ENCODE results near the gene ASB18. TPM values are rescaled to one million over a fixed set of nuclear protein-coding genes. Genes with fewer than 3 reads are reported as not detected.
A peak's percentile ranks its signal among the peaks of the same experiment; 100 is the strongest.

ASB18 gene
- total RNA-seq, 4 donors from 2014 or later = not detected

GRCh38 chr2:236190674-236191073 is 73.5 kb downstream of the ASB18 start:
- intact Hi-C loops (cut with DNase I; ENCODE audit: low total_unique reads) = no loop called here
- TF ChIP-seq POLR2A (IDR thresholded peaks at IDR 0.05) = no peak
- no peak for TF ChIP-seq CTCF (IDR thresholded peaks at IDR 0.05)
- Histone ChIP-seq H3K4me1 (no peaks in the 10 kb centered on the region), H3K9me3 (no peaks in the 10 kb centered on the region), H3K27me3 (no peaks in the 10 kb centered on the region), H3K36me3 (no peaks in the 10 kb centered on the region), H3K4me3 (no peak overlapping the region), H3K27ac (no peak overlapping the region)
- no peak for DNase-seq

- Histone ChIP-seq H3K27ac (no peak overlapping the region), H3K9me3 (no peaks in the 10 kb centered on the region), H3K4me1 (no peaks in the 10 kb centered on the region), H3K4me3 (no peak overlapping the region), H3K36me3 (no peaks in the 10 kb centered on the region), H3K27me3 (peaks cover 8 to 24% of the 10 kb centered on the region in 2 donors)
- no peak for DNase-seq
- TF ChIP-seq CTCF (IDR thresholded peaks at IDR 0.05) = no peak
- no peak for TF ChIP-seq POLR2A (IDR thresholded peaks at IDR 0.05)
- intact Hi-C loops (cut with DNase I; ENCODE audit: low total_unique reads) = no loop called here
Observed at GRCh38 chr2:236184701-236185100, 79.5 kb downstream of the ASB18 start.

- peaks cover 20 to 62% of the 10 kb centered on the region in 2 donors for H3K27me3 ChIP-seq
Observed at GRCh38 chr2:236180831-236181453, 83.3 kb downstream of the ASB18 start.

GRCh38 chr2:236180076-236180816 is 84.0 kb downstream of the ASB18 start:
- Histone ChIP-seq H3K27ac (no peak overlapping the region), H3K27me3 (peaks cover 20 to 67% of the 10 kb centered on the region in 2 donors), H3K9me3 (no peaks in the 10 kb centered on the region), H3K4me1 (peaks cover 0 to 4% of the 10 kb centered on the region in 2 donors), H3K36me3 (no peaks in the 10 kb centered on the region), H3K4me3 (no peak overlapping the region)
- TF ChIP-seq CTCF (IDR thresholded peaks at IDR 0.05) (no peak), POLR2A (IDR thresholded peaks at IDR 0.05) (no peak)
- intact Hi-C loops (cut with DNase I; ENCODE audit: low total_unique reads) = no loop called here
- DNase-seq = no peak

More at GRCh38 chr2:236180831-236181453, 83.3 kb downstream of the ASB18 start:
- H3K36me3 ChIP-seq = no peaks in the 10 kb centered on the region
- H3K4me3 ChIP-seq = no peak overlapping the region
- intact Hi-C loops (cut with DNase I; ENCODE audit: low total_unique reads) = no loop called here
- H3K9me3 ChIP-seq = no peaks in the 10 kb centered on the region
- no peak overlapping the region for H3K27ac ChIP-seq
- no peak for TF ChIP-seq POLR2A (IDR thresholded peaks at IDR 0.05)
- peak; percentile 26 to 52 (median 46) for TF ChIP-seq CTCF (IDR thresholded peaks at IDR 0.05)
- peaks cover 0 to 4% of the 10 kb centered on the region in 2 donors for H3K4me1 ChIP-seq
- DNase-seq = no peak

All from uterus (tissue), 4 donors.